GM12891 (cell line): ENCODE results near the gene CDHR3.

Experiments
- PAX5 ChIP-seq: IDR thresholded peaks from 2 replicates; pipeline ENCODE4 v1.6.1; 2011; ENCODE audit warnings: low read length, moderate library complexity, mild to moderate bottlenecking; ENCODE audit not compliant: insufficient read depth, severe bottlenecking
- POLR2A ChIP-seq: IDR thresholded peaks from 2 replicates; pipeline ENCODE4 v1.6.1; 2011; ENCODE audit warnings: low read depth, low read length, control low read depth
- POLR2AphosphoS5 ChIP-seq: IDR thresholded peaks from 2 replicates; pipeline ENCODE4 v1.6.1; 2011; ENCODE audit warnings: low read depth, low read length, control low read depth
- SPI1 ChIP-seq: IDR thresholded peaks from 2 replicates; pipeline ENCODE4 v1.6.1; 2011; ENCODE audit warnings: low read depth, low read length, control low read depth

DNA sequence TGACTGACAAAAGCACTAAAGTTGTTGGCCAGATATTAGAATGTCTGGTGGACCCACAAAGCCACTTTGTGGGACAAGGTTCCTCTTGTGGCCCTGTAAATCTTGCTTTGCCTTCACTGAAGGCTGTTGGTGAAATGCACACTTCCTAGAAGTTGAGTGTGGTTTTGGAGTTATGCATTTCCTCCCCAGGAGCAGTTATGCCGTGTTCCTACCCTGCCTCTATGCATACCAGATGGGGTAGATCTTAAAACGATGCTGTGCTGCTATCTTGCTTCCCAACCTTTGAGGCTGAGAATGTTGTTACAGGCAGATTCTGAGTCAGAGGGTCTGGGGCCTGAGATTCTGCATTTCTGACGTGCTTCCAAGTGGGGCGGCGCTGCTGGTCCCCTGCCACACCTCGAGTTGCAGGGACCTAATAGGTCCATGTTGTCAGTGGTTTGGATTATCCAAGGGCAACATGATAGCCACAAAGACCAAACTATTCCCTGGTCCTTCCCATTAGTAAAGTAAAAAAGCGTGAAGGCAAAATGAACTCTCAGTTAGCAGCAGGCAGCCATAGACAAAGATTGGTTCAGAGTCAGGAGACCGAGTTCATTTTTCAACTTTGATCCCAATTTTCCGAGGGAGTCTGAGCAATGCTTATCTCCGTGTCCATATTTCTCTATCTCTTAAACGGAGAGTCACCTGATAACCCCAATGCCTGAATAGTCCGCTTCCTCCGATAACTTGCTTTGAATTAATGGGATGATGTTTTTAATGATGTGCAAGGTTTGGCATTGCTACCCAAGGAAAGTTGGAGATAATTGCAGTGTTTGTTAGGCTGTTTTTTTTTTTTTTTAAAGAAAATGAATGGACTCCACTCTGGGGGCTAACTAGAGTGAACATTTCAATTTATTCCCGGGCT is 55.8 kb downstream of the CDHR3 start:
- TF ChIP-seq POLR2AphosphoS5 (no peak), POLR2A (no peak), SPI1 (no peak), PAX5 (no peak)
